ENCODE results near the gene TNS1. TPM values are rescaled to one million over a fixed set of nuclear protein-coding genes. Genes with fewer than 3 reads are reported as not detected.

The TNS1 gene
- total and polyA plus RNA-seq, 2 experiments from 2014 or later = 81.6 to 99.3 TPM

GRCh38 chr2:217751192-217751591 is 251.6 kb downstream of the TNS1 start:
- Histone ChIP-seq H3K79me2 (ENCODE audit: insufficient read depth) (no peaks in the 10 kb centered on the region), H2AFZ (no peak overlapping the region), H3K27ac (no peak overlapping the region), H3K9ac (no peak overlapping the region), H3K27me3 (replicated peaks; ENCODE audit: insufficient read depth) (no peaks in the 10 kb centered on the region), H3K9me2 (ENCODE audit: insufficient read depth) (no peaks in the 10 kb centered on the region), H3K4me3 (no peak overlapping the region), H4K20me1 (ENCODE audit: insufficient read depth) (no peaks in the 10 kb centered on the region), H3K9me3 (ENCODE audit: low read depth) (no peaks in the 10 kb centered on the region), H3K4me2 (ENCODE audit: unreplicated experiment) (no peak overlapping the region), H3F3A (ENCODE audit: insufficient read depth) (no peaks in the 10 kb centered on the region), H3K36me3 (ENCODE audit: low read depth) (no peaks in the 10 kb centered on the region), H3K4me1 (ENCODE audit: insufficient read depth) (peaks cover 10% of the 10 kb centered on the region; the same call in 1 of the 2 replicates)
- 96 to 97% methylated on average over 7 of the region's 7 CpGs for WGBS, 2 experiments (ENCODE audit: low coverage in 1 of 2, low lambda C conversion rate in 2 of 2, missing lambda C conversion rate in 2 of 2)
- no peak for DNase-seq
- in situ Hi-C loops (cut with MboI) = no loop called here
- no peak for TF ChIP-seq EZH2phosphoT487 (IDR thresholded peaks at IDR 0.05; ENCODE audit: insufficient read depth, low read depth)
- no peak for TF ChIP-seq EZH2 (IDR thresholded peaks at IDR 0.05; ENCODE audit: insufficient read depth, poor library complexity, severe bottlenecking)

Small RNA genes within 50 kb of the gene (microRNA-seq; reads per million reads assigned to microRNA genes)
- not detected for gene MIR6809 (ENCODE audit: borderline number of aligned reads)

Small RNA genes within 50 kb of the gene (small RNA-seq; reads per million reads assigned to genes)
- not detected for gene MIR6809 (ENCODE audit: low read depth, low replicate concordance)

Other genes starting within 250 kb of the TNS1 start
- not detected in 2 replicates for gene RUFY4, start 66.3 kb upstream of the TNS1 start, total RNA-seq (2014; rRNA removed; shearing (Covaris generic))
- not detected in 2 replicates for gene RUFY4, start 66.3 kb upstream of the TNS1 start, polyA plus RNA-seq (2016; fragmentation: Nextera tagmentation; extraction: Ambion mirVana)
- gene CXCR2, start 123.0 kb upstream of the TNS1 start, total RNA-seq (2014; rRNA removed; shearing (Covaris generic)) = not detected in 2 replicates
- gene CXCR2, start 123.0 kb upstream of the TNS1 start, polyA plus RNA-seq (2016; fragmentation: Nextera tagmentation; extraction: Ambion mirVana) = not detected in 2 replicates
- not detected in 2 replicates for gene CXCR1, start 164.0 kb upstream of the TNS1 start, total RNA-seq (2014; rRNA removed; shearing (Covaris generic))
- gene CXCR1, start 164.0 kb upstream of the TNS1 start, polyA plus RNA-seq (2016; fragmentation: Nextera tagmentation; extraction: Ambion mirVana) = not detected in 2 replicates
- 568 and 644 TPM in 2 replicates for gene ARPC2, start 214.2 kb upstream of the TNS1 start, total RNA-seq (2014; rRNA removed; shearing (Covaris generic))
- gene ARPC2, start 214.2 kb upstream of the TNS1 start, polyA plus RNA-seq (2016; fragmentation: Nextera tagmentation; extraction: Ambion mirVana) = 837 and 851 TPM in 2 replicates

Data from GM23248 (cell line).